ENCODE measurements around the gene ABCC4. TPM values are rescaled to one million over a fixed set of nuclear protein-coding genes. Genes with fewer than 3 reads are reported as not detected.

ABCC4 gene
- total RNA-seq, 6 experiments from 2014 or later, result 24.7 to 28.4 (median 26.0) TPM

DNA sequence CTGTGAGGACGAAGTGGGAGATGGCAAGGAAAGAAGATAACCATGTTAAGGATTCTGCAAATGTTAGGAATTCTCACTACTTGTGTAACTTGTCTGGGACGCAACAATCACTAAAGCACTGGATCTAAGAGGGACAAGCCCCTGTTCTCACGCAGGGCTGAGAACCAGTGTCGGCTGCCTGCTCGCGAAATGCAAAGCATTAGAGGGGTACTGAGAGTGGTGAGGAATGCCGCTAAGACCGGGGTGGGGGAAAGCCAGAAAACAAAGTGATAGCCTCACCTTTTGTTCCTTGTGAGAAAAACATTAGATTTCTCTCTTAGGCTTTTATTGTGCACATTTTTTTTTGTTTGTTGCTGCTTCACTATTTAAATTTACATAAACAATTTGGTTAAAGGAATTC is 241.9 kb downstream of the ABCC4 start:
- Mint-ChIP-seq H3K27me3 (ENCODE audit: insufficient read depth) (no peaks in the 10 kb centered on the region), H3K4me3 (no peak overlapping the region), H3K36me3 (ENCODE audit: low read depth) (peaks cover 23% of the 10 kb centered on the region), H3K27ac (no peak overlapping the region), H3K9me3 (no peaks in the 10 kb centered on the region), H3K4me1 (ENCODE audit: low read depth) (no peaks in the 10 kb centered on the region)
- TF ChIP-seq, protein P1, sequence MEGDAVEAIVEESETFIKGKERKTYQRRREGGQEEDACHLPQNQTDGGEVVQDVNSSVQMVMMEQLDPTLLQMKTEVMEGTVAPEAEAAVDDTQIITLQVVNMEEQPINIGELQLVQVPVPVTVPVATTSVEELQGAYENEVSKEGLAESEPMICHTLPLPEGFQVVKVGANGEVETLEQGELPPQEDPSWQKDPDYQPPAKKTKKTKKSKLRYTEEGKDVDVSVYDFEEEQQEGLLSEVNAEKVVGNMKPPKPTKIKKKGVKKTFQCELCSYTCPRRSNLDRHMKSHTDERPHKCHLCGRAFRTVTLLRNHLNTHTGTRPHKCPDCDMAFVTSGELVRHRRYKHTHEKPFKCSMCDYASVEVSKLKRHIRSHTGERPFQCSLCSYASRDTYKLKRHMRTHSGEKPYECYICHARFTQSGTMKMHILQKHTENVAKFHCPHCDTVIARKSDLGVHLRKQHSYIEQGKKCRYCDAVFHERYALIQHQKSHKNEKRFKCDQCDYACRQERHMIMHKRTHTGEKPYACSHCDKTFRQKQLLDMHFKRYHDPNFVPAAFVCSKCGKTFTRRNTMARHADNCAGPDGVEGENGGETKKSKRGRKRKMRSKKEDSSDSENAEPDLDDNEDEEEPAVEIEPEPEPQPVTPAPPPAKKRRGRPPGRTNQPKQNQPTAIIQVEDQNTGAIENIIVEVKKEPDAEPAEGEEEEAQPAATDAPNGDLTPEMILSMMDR (IDR thresholded peaks at IDR 0.05), result no peak
- no peak for DNase-seq

DNA sequence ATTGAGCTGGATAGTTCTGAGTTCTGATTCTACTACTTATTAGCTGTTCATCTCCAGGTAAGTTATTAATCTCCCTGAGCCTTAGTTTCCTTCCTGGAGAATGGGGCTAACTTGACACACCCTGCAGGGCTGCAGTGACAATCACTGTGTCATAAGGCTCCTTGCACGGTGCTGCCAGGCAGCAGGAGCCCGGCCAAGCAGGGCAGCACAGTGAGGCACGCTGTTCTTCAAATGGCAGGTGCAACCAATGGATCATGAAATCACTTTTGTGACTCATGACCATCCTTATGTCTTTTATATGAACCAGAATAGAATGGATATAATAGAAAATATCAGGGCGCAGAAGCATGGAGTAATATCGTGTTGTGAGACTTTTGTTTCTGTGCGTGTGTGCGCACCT is 242.6 kb downstream of the ABCC4 start:
- no peaks in the 10 kb centered on the region for H3K27me3 Mint-ChIP-seq (ENCODE audit: insufficient read depth)
- no peaks in the 10 kb centered on the region for H3K9me3 Mint-ChIP-seq
- TF ChIP-seq, protein P1 (IDR thresholded peaks at IDR 0.05), result no peak
- peaks cover 23% of the 10 kb centered on the region for H3K36me3 Mint-ChIP-seq (ENCODE audit: low read depth)
- no peaks in the 10 kb centered on the region for H3K4me1 Mint-ChIP-seq (ENCODE audit: low read depth)
- H3K27ac Mint-ChIP-seq, result no peak overlapping the region
- no peak overlapping the region for H3K4me3 Mint-ChIP-seq
- DNase-seq, result no peak

DNA sequence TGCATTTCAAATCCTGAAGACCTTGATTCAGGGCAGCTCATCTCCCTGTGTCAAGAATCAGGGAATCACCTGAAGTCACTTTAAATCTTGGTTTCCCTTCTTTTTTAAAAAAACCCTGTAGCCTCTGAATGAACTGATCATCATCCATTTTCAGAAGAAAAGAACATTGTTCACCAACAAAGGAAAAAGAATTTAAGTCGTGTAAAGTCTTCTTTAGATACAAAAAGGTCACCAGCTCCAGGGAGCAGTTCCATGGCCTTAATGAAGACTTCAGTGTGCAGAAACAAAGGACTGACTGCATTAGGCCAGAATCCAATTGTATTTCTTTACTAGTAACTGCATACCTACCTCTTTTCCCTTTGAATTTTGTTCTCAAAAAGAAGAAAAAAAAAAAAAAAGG is 245.0 kb downstream of the ABCC4 start:
- no peaks in the 10 kb centered on the region for H3K9me3 Mint-ChIP-seq
- no peak for DNase-seq
- no peak overlapping the region for H3K27ac Mint-ChIP-seq
- H3K4me3 Mint-ChIP-seq, result no peak overlapping the region
- H3K4me1 Mint-ChIP-seq (ENCODE audit: low read depth), result no peaks in the 10 kb centered on the region
- TF ChIP-seq, protein P1 (IDR thresholded peaks at IDR 0.05), result no peak
- H3K36me3 Mint-ChIP-seq (ENCODE audit: low read depth), result peaks cover 16% of the 10 kb centered on the region
- no peaks in the 10 kb centered on the region for H3K27me3 Mint-ChIP-seq (ENCODE audit: insufficient read depth)

DNA sequence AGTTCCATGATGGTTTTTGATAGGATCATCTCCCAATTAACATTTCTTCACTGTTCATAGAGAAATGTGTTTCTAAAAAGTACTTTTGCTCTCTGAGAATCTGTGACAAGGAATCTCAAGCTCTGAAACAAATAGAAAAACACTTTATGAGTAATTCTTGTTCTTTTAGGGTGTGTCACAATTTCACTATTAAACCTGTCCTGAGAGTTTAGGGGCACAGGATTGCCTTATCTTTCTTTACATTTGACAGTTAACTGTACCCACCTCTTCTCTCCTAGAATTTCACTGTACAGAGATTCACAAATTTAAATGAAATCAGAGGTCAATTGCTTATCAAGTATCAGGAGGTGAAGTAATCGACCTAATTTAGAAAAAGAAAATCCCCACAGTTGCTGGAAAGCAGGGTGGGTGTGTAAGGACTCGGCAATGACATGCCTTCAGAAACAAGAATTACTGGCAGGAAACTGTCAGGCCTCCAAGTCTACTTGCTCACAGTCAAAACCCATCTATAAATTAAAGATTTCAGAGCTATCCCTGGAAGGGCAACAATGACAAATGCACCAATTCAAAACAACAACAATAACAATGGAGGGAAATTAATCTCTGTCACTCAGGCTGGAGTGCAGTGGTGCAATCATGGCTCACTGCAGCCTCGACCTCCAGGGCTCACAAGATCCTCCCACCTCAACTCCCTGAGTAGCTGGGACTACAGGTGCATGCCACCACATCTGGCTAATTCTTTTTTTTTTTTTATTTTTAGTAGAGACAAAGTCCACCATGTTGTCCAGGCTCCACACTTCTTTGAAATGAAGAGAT is 250.2 kb downstream of the ABCC4 start:
- TF ChIP-seq, protein P1 (IDR thresholded peaks at IDR 0.05), result no peak
- DNase-seq, result no peak
- Mint-ChIP-seq H3K27me3 (ENCODE audit: insufficient read depth) (no peaks in the 10 kb centered on the region), H3K36me3 (ENCODE audit: low read depth) (peaks cover 30% of the 10 kb centered on the region), H3K9me3 (no peaks in the 10 kb centered on the region), H3K4me3 (no peak overlapping the region), H3K27ac (no peak overlapping the region), H3K4me1 (ENCODE audit: low read depth) (no peaks in the 10 kb centered on the region)

DNA sequence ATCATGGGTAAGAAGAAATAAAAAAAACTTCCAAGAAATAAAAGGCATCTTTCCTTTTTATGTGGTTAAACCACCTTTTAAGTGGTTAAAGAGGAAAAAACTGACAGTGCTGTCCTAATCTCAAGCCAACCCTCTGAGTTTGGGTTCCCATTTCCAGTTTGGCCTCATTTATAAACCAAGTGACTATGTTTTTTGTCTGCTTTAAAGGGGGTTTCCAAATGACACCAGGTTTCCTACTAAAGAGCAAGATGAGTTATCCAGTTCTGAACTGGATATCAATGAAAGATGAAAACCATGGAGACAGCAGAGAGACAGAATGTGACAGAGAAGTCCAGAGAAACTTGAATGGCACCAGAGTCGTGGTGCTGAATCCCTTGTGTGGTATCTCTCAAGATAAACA is 251.5 kb downstream of the ABCC4 start:
- Mint-ChIP-seq H3K4me3 (no peak overlapping the region), H3K36me3 (ENCODE audit: low read depth) (peaks cover 30% of the 10 kb centered on the region), H3K4me1 (ENCODE audit: low read depth) (no peaks in the 10 kb centered on the region), H3K27me3 (ENCODE audit: insufficient read depth) (no peaks in the 10 kb centered on the region), H3K27ac (no peak overlapping the region), H3K9me3 (no peaks in the 10 kb centered on the region)
- DNase-seq, result no peak
- TF ChIP-seq, protein P1 (IDR thresholded peaks at IDR 0.05), result no peak

Measured in HFFc6 (cell line).